Heart left ventricle (tissue), 16 donors: ENCODE measurements around the gene ORMDL1. TPM values are rescaled to one million over a fixed set of nuclear protein-coding genes. Genes with fewer than 3 reads are reported as not detected.

Source experiments
- ATAC-seq, 4 donors: fragments of 200-7000 bp; cut with Tn5 transposase; one replicate each; pipeline ENCODE4 v1.9.1; 2020 to 2022; ENCODE audit warnings: moderate library complexity in 4 of 4, mild to moderate bottlenecking in 3 of 4, moderate number of reproducible peaks in 1 of 4
- DNase-seq, 5 donors: peaks; one replicate each; pipeline ENCODE4 v3.0.0-alpha.2; 2020
- H3K27ac ChIP-seq, 12 donors: fragments of 200-600 bp; sonication (generic) in 4 of 12; one replicate each; pipeline versions ENCODE4 v1.5.0 to v1.8.0; 2016 to 2022; ENCODE audit warnings: mild to moderate bottlenecking in 2 of 12
- H3K27me3 ChIP-seq, 9 donors: fragments of 200-600 bp; sonication (generic) in 2 of 9; one replicate each; pipeline versions ENCODE4 v1.5.1 to v1.8.0; 2016 to 2022; ENCODE audit warnings: mild to moderate bottlenecking in 3 of 9
- H3K36me3 ChIP-seq, 9 donors: fragments of 200-600 bp; sonication (generic) in 2 of 9; one replicate each; pipeline versions ENCODE4 v1.5.0 to v1.8.0; 2018 to 2022; ENCODE audit warnings: mild to moderate bottlenecking in 2 of 9
- H3K4me1 ChIP-seq, 12 donors: fragments of 200-600 bp; sonication (generic) in 4 of 12; one replicate each; pipeline versions ENCODE4 v1.5.0 to v1.8.0; 2016 to 2022; ENCODE audit warnings: mild to moderate bottlenecking in 3 of 12
- H3K4me3 ChIP-seq, 12 donors: fragments of 200-600 bp; sonication (generic) in 4 of 12; one replicate each; pipeline versions ENCODE4 v1.5.0 to v1.8.0; 2017 to 2022; ENCODE audit warnings: mild to moderate bottlenecking in 9 of 12, moderate library complexity in 4 of 12
- H3K9me3 ChIP-seq, 12 donors: fragments of 200-600 bp; sonication (generic) in 4 of 12; one replicate each; pipeline versions ENCODE4 v1.5.0 to v1.8.0; 2016 to 2022; ENCODE audit warnings: mild to moderate bottlenecking in 1 of 12
- POLR2A ChIP-seq, 2 donors: fragments of 450-650 bp; IDR thresholded peaks; one replicate each; pipeline ENCODE4 v1.6.1; 2017; ENCODE audit warnings: antibody characterized with exemption in 2 of 2, mild to moderate bottlenecking in 2 of 2, moderate library complexity in 2 of 2
- WGBS, 4 donors: extraction: QIAGEN DNeasy Blood & Tissue Kit in 2 of 4; methylation state at CpG; one replicate each; pipeline versions ENCODE4 v1.1.5 to v1.1.7; 2013 to 2018; 5-methylcytosine and 5-hydroxymethylcytosine counted together
- intact Hi-C, 10 donors: fragments of 100-400 bp; cut with DNase I; formaldehyde crosslinking; loops; one replicate each; pipeline versions ENCODE4 v1.11.1 to v1.14.2; 2022
- polyA plus RNA-seq, 2 donors: library from polyadenylated mRNA; stranded (reverse); fragments of 200-250 nt; gene quantifications; one replicate each; pipeline ENCODE4 v1.2.3, GENCODE V29; 2013
- total RNA-seq, 9 donors: library from RNA; depleted of rRNA in 2 of 9; stranded (reverse); fragments of >200 nt in 2 of 9; fragmentation: NEBNext Ultra II Directional in 3 of 9; extraction: Animal tissue kit (Norgen Biotek cat#: 25700) in 3 of 9; gene quantifications; one replicate each; pipeline versions ENCODE4 v1.1.0 to v1.2.4, GENCODE V29; 2016 to 2023
- TF ChIP-seq, protein P1 (sequence below), 12 donors: fragments of 200-600 bp; sonication (generic) in 4 of 12; IDR thresholded peaks; one replicate each; pipeline versions ENCODE4 v1.5.0 to v1.8.0; 2018 to 2022; ENCODE audit warnings: antibody characterized with exemption in 12 of 12, mild to moderate bottlenecking in 5 of 12
- donor health status: ischemic (EF 13 %, LVEDD 7.1; RV severe dilation, severe dysfunction).
- donor health status: healthy with polysubstance abuse.
- donor health status: DM: no; HTN: yes; CAD: no.
- donor health status: DM: no; HTN: no; CAD: no.
- donor health status: ischemic (EF 25% LVEDD 6.9; RV normal size, moderate dysfunction).
- donor health status: ischemic (EF 25% LVEDD 5.7; RV mildly dilated, moderate dysfunction).
- donor health status: healthy.
- donor health status: DM: yes; HTN: yes; CAD: no.
- donor health status: ischemic (EF 35%, LVEDD 5.7; RV mildly dilated, moderate dysfunction).
- donor health status: nonischemic (EF 11% LVEDD 7.7; RV severe dilation, severe dysfunction).
- donor health status: DM: yes; HTN: yes; CAD: no.
- donor health status: PGD.
- donor health status: ischemic (EF 29% LVEDD 5.4; RV normal size, mild dysfunction).
- donor health status: nonischemic (EF 23%, LVEDD 6.1; RV moderate dilation, normal function).

ORMDL1 gene
- total and polyA plus RNA-seq, 11 donors: 14.3 to 40.3 (median 28.8) TPM

GRCh38 chr2:189799531-189799930 is 15.4 kb upstream of the ORMDL1 start:
- intact Hi-C loops: loop anchor here in 5 of 10 donors (10.0 kb wide), 2 partner anchors 265 to 275 kb away; partner anchors contain the start of gene MSTN (in 3 of the 5)

DNA sequence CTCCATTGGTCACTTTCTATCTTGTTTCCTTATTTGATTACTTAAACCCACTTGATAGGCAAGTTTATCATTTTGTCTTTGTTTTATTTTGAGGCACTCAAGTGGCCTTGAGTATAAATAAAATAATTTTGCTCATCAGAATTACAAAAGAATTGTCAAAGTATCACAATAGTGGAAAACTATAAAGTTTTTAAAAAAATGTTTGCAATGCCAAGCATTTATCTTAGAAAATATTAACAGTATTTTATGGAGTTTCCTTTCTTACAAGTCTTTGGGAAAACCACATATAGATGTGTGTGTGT is 14.8 kb upstream of the ORMDL1 start:
- H3K4me1 ChIP-seq: peaks cover 0 to 19% (median 0%) of the 10 kb centered on the region in 12 donors

More at GRCh38 chr2:189799531-189799930, 15.4 kb upstream of the ORMDL1 start:
- 80 to 100% (median 93%) methylated on average over 2 of the region's 2 CpGs for WGBS, 4 donors
- ATAC-seq: peak in 2 of 4 donors; percentile 68 to 85
- no peak for DNase-seq
- H3K27ac ChIP-seq: no peak overlapping the region
- H3K27me3 ChIP-seq: no peaks in the 10 kb centered on the region
- no peak overlapping the region for H3K4me3 ChIP-seq
- H3K4me1 ChIP-seq: peaks cover 0 to 19% (median 0%) of the 10 kb centered on the region in 12 donors
- no peaks in the 10 kb centered on the region for H3K9me3 ChIP-seq
- H3K36me3 ChIP-seq: peaks cover 0 to 52% (median 26%) of the 10 kb centered on the region in 9 donors
- TF ChIP-seq, protein P1, sequence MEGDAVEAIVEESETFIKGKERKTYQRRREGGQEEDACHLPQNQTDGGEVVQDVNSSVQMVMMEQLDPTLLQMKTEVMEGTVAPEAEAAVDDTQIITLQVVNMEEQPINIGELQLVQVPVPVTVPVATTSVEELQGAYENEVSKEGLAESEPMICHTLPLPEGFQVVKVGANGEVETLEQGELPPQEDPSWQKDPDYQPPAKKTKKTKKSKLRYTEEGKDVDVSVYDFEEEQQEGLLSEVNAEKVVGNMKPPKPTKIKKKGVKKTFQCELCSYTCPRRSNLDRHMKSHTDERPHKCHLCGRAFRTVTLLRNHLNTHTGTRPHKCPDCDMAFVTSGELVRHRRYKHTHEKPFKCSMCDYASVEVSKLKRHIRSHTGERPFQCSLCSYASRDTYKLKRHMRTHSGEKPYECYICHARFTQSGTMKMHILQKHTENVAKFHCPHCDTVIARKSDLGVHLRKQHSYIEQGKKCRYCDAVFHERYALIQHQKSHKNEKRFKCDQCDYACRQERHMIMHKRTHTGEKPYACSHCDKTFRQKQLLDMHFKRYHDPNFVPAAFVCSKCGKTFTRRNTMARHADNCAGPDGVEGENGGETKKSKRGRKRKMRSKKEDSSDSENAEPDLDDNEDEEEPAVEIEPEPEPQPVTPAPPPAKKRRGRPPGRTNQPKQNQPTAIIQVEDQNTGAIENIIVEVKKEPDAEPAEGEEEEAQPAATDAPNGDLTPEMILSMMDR (IDR thresholded peaks at IDR 0.05): no peak
- no peak for TF ChIP-seq POLR2A (IDR thresholded peaks at IDR 0.05)

GRCh38 chr2:189798312-189799029 is 14.3 kb upstream of the ORMDL1 start:
- H3K9me3 ChIP-seq: no peaks in the 10 kb centered on the region
- peak; percentile 44 to 71 (median 54) for ATAC-seq

More for the DNA sequence above, 14.8 kb upstream of the ORMDL1 start:
- DNase-seq (no peak), ATAC-seq (no peak)
- H3K4me3 ChIP-seq: no peak overlapping the region
- peaks cover 0 to 53% (median 32%) of the 10 kb centered on the region in 9 donors for H3K36me3 ChIP-seq
- intact Hi-C loops: loop anchor here in 5 of 10 donors (10.0 kb wide), 2 partner anchors 266 to 276 kb away; partner anchors contain the start of gene MSTN (in 3 of the 5)
- H3K27ac ChIP-seq: no peak overlapping the region
- no peak for TF ChIP-seq POLR2A (IDR thresholded peaks at IDR 0.05)
- TF ChIP-seq, protein P1 (IDR thresholded peaks at IDR 0.05): no peak
- no peaks in the 10 kb centered on the region for H3K27me3 ChIP-seq
- no peaks in the 10 kb centered on the region for H3K9me3 ChIP-seq

DNA sequence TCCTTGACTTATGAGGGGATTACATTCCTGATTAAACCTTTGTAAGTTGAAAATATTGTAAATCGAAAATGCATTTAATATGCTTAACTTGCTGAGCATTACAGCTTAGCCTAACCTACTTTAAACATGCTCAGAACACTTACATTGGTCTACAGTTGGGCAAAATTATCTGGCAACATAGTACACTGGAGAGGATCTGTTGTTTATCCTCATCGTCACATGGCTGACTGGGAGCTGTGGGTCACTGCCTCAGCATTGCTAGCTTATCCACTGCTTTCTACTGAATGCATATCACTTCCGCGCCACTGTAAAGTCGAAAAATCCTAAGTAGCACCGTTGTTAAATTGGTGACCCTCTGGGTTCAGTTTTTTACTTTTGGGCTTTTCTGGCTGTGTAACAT is 13.8 kb upstream of the ORMDL1 start:
- intact Hi-C loops: loop anchor here in 5 of 10 donors (10.0 kb wide), 2 partner anchors 267 to 277 kb away; partner anchors contain the start of gene MSTN (in 3 of the 5)
- Histone ChIP-seq H3K4me3 (no peak overlapping the region), H3K27me3 (no peaks in the 10 kb centered on the region), H3K4me1 (peaks cover 0 to 19% (median 0%) of the 10 kb centered on the region in 12 donors), H3K9me3 (no peaks in the 10 kb centered on the region), H3K27ac (no peak overlapping the region), H3K36me3 (peaks cover 0 to 62% (median 42%) of the 10 kb centered on the region in 9 donors)
- ATAC-seq (no peak), DNase-seq (no peak)
- TF ChIP-seq POLR2A (IDR thresholded peaks at IDR 0.05): no peak
- TF ChIP-seq, protein P1 (IDR thresholded peaks at IDR 0.05): no peak
- 90 to 92% (median 90%) methylated on average over 6 of the region's 6 CpGs for WGBS, 4 donors

More at GRCh38 chr2:189798312-189799029, 14.3 kb upstream of the ORMDL1 start:
- no peaks in the 10 kb centered on the region for H3K27me3 ChIP-seq
- no peak for DNase-seq
- intact Hi-C loops: loop anchor here in 5 of 10 donors (10.0 kb wide), 2 partner anchors 266 to 276 kb away; partner anchors contain the start of gene MSTN (in 3 of the 5)
- no peak overlapping the region for H3K4me3 ChIP-seq
- H3K4me1 ChIP-seq: peaks cover 0 to 19% (median 0%) of the 10 kb centered on the region in 12 donors
- 80 to 82% (median 81%) methylated on average over 4 of the region's 4 CpGs for WGBS, 4 donors
- H3K36me3 ChIP-seq: peaks cover 0 to 57% (median 37%) of the 10 kb centered on the region in 9 donors
- TF ChIP-seq POLR2A (IDR thresholded peaks at IDR 0.05): no peak
- TF ChIP-seq, protein P1 (IDR thresholded peaks at IDR 0.05): peak in 8 of 12 donors; percentile 14 to 52 (median 40)
- no peak overlapping the region for H3K27ac ChIP-seq
